Activated CD8-positive, alpha-beta memory T cell treated with anti-CD3 and anti-CD28 coated beads for 48 hours (primary cell): Measurements from ENCODE around the gene BPIFB3.

Experiments
- DNase-seq, 3 experiments: peaks; one replicate each; pipeline ENCODE4 v3.0.0-alpha.2; 2020; ENCODE audit warnings: low read depth in 2 of 3, low spot score in 2 of 3

The BPIFB3 gene

GRCh38 chr20:33061658-33062028, 7.9 kb downstream of the BPIFB3 start:
- no peak for DNase-seq

- DNase-seq, result no peak
These were observed 8.6 kb downstream of the BPIFB3 start for GRCh38 chr20:33062105-33062824.

- DNase-seq, result no peak
These were observed 9.1 kb downstream of the BPIFB3 start for GRCh38 chr20:33062825-33063149.

GRCh38 chr20:33063271-33063670, 9.6 kb downstream of the BPIFB3 start:
- DNase-seq, result no peak

GRCh38 chr20:33064572-33065287, 11.0 kb downstream of the BPIFB3 start:
- DNase-seq, result no peak

GRCh38 chr20:33065785-33066184, 12.1 kb downstream of the BPIFB3 start:
- no peak for DNase-seq

- no peak for DNase-seq
These were observed 14.1 kb downstream of the BPIFB3 start for GRCh38 chr20:33067806-33068205.

GRCh38 chr20:33068251-33068939, 14.7 kb downstream of the BPIFB3 start:
- DNase-seq, result no peak

GRCh38 chr20:33069673-33070072, 16.0 kb downstream of the BPIFB3 start:
- no peak for DNase-seq

- no peak for DNase-seq
These were observed 16.7 kb downstream of the BPIFB3 start for GRCh38 chr20:33070111-33071053.

GRCh38 chr20:33071198-33071597, 17.5 kb downstream of the BPIFB3 start:
- DNase-seq, result no peak

- no peak for DNase-seq
These were observed 18.7 kb downstream of the BPIFB3 start for GRCh38 chr20:33072362-33072761.

GRCh38 chr20:33072813-33073212, 19.1 kb downstream of the BPIFB3 start:
- no peak for DNase-seq

GRCh38 chr20:33074675-33075074, 21.0 kb downstream of the BPIFB3 start:
- DNase-seq, result no peak

- DNase-seq, result no peak
These were observed 21.6 kb downstream of the BPIFB3 start for GRCh38 chr20:33075281-33075680.

GRCh38 chr20:33076662-33077372, 23.1 kb downstream of the BPIFB3 start:
- DNase-seq, result no peak

GRCh38 chr20:33079259-33079658, 25.6 kb downstream of the BPIFB3 start, which contains the start of gene BPIFB4:
BPIFB4 (plus strand) TSS chr20:33079643; CDS start chr20:33081527, 1,884 bp downstream.
- DNase-seq, result no peak

- no peak for DNase-seq
These were observed 27.9 kb downstream of the BPIFB3 start for GRCh38 chr20:33081411-33082154.

GRCh38 chr20:33082546-33082945, 28.8 kb downstream of the BPIFB3 start:
- no peak for DNase-seq
